Subcutaneous adipose tissue (tissue), 4 donors: ENCODE results near the gene SSBP3. TPM values are rescaled to one million over a fixed set of nuclear protein-coding genes. Genes with fewer than 3 reads are reported as not detected.

Experiments used
- total RNA-seq, 4 donors: library from RNA; depleted of rRNA; stranded (reverse); fragments of >200 nt; gene quantifications; one replicate each; pipeline ENCODE4 v1.1.0, GENCODE V29; 2016
- TF ChIP-seq, protein P1 (sequence below): fragments of 450-650 bp; IDR thresholded peaks from one replicate; pipeline ENCODE4 v1.5.1; 2016; ENCODE audit warnings: low read depth, mild to moderate bottlenecking, control low read depth, antibody characterized with exemption, moderate library complexity

The SSBP3 gene
- total RNA-seq, 4 donors from 2014 or later, result 19.7 to 28.1 (median 25.1) TPM

DNA sequence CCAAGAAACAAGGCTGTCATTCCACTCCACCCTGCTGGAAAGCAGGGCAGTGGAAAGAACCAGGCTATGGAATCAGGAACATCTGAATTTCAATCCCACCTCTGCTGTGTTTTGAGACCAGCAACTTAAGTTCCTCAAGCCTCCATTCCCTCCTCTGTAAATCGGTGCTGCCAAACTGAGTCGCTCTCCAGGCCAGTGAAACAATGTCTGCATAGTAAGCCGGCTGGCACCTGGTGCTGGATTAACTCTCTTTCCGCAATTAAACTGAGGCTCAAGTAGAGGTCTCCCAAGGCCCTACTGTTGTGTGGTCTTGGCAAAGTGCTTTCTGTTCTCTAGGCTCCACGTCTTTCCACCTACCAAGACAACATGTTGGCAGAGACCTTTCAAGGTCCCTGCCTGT is 65.3 kb downstream of the SSBP3 start:
- TF ChIP-seq, protein P1, sequence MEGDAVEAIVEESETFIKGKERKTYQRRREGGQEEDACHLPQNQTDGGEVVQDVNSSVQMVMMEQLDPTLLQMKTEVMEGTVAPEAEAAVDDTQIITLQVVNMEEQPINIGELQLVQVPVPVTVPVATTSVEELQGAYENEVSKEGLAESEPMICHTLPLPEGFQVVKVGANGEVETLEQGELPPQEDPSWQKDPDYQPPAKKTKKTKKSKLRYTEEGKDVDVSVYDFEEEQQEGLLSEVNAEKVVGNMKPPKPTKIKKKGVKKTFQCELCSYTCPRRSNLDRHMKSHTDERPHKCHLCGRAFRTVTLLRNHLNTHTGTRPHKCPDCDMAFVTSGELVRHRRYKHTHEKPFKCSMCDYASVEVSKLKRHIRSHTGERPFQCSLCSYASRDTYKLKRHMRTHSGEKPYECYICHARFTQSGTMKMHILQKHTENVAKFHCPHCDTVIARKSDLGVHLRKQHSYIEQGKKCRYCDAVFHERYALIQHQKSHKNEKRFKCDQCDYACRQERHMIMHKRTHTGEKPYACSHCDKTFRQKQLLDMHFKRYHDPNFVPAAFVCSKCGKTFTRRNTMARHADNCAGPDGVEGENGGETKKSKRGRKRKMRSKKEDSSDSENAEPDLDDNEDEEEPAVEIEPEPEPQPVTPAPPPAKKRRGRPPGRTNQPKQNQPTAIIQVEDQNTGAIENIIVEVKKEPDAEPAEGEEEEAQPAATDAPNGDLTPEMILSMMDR, result no peak

DNA sequence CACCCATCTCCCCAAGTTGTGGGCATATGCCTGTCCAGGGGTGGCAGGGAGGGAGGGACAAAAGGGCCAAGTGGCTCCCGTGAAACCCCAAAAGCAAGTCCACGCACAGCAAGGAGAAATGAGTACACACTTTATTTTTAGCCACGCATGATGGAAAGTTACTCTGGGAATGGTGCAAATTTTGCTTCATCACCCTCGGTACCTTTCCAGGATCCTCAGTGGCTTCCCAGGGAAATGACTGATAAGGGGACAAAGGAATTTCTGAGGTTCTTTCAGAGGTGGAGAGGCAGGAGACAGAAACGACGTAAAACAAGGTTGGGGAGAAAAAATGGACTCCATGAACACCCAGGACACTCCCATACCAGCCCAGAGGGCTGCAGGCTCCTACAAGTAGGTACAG is 65.8 kb downstream of the SSBP3 start:
- TF ChIP-seq, protein P1, result no peak

DNA sequence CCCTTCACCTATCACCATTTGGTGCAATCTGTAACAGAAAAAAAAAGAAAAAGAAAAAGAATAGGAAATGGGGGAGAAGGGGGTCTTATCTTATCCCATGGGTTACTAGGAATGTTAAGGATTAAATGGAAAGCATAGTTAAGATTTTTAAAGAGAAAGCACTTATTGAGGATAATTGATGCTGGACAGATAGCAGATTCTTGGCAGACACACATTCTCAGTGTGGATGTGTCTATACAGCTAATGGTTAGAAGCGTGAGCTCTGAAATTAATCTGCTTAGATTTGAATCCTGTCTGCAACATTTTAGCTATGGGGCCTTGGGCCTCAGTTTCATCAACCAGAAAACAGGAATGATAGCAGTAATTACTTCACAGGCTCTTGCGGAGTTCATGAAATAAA is 67.1 kb downstream of the SSBP3 start:
- TF ChIP-seq, protein P1, result no peak

DNA sequence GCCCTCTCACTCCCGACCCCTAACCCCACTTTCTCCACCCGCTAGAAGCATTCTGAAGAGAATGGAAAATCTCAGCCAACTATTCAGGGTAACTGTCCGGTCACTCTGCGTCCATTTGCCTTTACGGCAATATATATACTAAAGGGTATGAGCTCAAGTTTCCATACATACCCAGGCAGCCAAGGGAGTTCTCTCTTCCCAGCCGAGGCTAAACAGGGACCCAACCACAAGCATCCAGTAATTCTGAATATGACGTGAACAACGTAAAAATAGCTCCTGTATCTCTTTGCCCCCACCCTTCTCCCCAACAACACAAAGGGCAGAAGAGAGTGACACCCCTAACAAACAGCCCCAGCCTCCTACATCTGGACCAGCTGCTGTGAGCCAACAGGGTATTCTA is 67.7 kb downstream of the SSBP3 start:
- TF ChIP-seq, protein P1, result no peak

DNA sequence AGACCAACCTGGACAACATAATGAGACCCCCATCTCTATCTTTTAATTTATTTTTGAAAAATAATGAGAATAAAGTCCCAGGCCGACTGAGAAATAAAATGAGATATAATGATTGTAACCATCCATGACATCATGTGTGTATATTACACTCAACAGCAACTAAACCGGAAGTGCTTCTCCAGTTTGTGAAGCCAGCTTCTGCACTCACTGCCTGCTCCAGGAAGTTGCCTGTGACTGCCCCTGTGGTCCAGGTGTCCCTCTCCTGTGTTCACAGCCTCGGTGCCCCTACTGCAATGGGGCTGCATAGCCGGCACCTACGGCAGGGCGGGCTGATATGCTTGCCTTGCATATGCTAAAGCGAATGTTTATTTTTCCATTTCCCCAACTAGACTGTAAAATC is 68.3 kb downstream of the SSBP3 start:
- TF ChIP-seq, protein P1, result no peak

DNA sequence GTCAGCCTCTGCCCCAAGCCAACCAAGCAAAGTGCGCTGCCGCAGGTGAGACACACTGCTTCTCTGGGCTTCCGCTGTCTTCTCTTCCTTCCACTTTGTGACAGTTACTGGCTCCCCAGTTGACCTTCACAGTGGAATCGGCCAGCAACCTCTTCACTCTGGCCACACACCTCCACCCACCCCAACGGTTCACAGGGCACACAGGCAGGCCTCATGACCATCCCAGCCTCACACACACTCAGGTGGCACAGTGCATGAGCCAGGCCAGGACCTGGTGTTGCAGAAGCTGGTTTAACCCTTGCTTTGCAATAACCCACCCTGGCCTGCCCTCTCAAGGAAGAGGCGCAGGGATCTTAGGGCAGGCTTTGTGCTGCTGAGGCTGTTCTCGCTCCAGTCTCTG is 69.2 kb downstream of the SSBP3 start:
- TF ChIP-seq, protein P1, result no peak

DNA sequence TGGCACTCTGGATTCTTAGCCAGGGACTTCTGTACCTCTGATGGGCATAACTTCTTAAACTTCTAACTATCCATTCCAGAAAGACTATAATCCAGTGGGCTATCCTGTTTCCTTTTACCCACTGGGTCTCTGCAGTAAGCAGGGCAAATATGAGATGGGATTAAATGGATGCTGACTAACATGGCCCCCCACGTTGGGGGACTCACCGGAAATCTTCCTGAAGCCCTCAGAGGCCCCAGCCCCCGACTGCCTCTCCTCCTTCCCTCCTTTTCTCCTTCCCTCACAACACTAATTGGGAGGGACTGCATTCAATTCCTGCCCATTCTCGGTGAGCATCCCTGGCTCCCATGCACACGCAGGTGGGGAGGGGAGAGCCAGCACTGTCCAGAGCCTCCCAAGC is 70.1 kb downstream of the SSBP3 start:
- TF ChIP-seq, protein P1, result no peak

DNA sequence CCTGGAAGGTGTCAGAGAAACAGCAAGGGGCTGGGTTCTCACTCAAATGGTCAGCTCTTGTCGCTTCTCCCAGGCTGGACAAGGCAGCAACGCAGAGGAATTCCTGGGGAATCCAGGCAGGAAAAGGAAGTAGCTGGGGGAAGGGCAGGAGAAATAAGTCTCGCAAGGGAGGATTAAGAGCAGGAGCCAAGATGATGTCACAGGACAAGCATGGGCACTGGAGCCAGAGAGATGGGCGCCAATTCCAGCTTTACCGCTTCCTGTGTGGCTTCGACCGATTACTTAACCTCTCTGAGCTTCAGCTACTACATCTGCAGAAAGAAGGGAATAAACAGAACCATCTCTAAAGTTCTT is 70.5 kb downstream of the SSBP3 start:
- TF ChIP-seq, protein P1, result no peak
